Measurements from ENCODE around the gene GYPE.
"Not testable (repeated sequence)": the region's sequence is repeated elsewhere in the genome, so short reads cannot be mapped to it uniquely, and the experiment has no call there.

GYPE gene

DNA sequence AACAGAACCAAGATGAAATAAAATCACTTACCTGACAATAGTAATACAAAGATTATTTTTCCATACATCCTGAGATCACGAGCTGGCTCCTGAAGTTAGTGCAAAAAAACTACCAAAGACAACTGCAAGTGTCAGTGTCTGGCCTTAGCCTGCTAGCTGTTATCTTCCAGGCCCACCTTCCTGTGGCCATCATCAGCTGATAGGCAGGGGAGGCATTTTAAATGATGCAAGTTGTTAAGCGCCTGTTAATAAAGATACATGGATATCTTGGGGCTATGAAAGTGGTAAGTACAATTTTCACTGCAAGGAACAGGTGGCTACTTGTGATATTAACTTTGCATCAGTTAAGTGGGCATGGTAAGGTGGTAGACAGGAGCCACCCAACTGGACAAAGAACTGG lies at the start of gene GYPE:
Gene GYPE (minus strand): TSS at position 120 of the 400 bp plus-strand sequence. CDS start 52 bp downstream, at position 68.
- DNase-seq (ENCODE audit: low read depth in 2 of 2) = not testable (repeated sequence)

DNA sequence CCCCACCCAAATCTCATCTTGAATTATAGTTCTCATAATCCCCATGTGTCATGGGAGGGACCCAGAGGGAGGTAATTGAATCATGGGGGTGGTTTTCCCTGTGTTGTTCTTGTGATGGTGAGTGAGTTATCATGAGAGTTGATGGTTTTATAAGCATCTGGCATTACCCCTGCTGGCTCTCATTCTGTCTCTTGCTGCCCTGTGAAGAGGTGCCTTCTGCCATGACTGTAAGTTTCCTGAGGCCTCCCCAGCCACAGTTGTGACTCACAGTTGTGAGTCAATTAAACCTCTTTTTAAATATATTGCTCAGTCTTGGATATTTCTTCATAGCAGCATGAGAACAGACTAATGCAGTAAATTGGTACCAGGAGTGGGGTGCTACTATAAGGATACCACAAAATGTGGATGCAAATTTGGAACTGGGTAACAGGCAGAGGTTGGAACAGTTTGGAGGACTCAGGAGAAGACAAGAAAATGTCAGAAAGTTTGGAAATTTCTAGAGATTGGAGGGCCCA lies 46.2 kb upstream of the GYPE start:
- DNase-seq (ENCODE audit: low read depth in 2 of 2) = not testable (repeated sequence)

- DNase-seq (ENCODE audit: low read depth in 2 of 2) = not testable (repeated sequence)
These were observed 45.6 kb upstream of the GYPE start for GRCh38 chr4:143950967-143951366.

- DNase-seq (ENCODE audit: low read depth in 2 of 2) = not testable (repeated sequence)
These were observed 44.8 kb upstream of the GYPE start for GRCh38 chr4:143950185-143950584.

GRCh38 chr4:143947493-143947892 lies 42.1 kb upstream of the GYPE start:
- not testable (repeated sequence) for DNase-seq (ENCODE audit: low read depth in 2 of 2)

- DNase-seq (ENCODE audit: low read depth in 2 of 2) = not testable (repeated sequence)
These were observed 35.3 kb upstream of the GYPE start for GRCh38 chr4:143940708-143941107.

DNA sequence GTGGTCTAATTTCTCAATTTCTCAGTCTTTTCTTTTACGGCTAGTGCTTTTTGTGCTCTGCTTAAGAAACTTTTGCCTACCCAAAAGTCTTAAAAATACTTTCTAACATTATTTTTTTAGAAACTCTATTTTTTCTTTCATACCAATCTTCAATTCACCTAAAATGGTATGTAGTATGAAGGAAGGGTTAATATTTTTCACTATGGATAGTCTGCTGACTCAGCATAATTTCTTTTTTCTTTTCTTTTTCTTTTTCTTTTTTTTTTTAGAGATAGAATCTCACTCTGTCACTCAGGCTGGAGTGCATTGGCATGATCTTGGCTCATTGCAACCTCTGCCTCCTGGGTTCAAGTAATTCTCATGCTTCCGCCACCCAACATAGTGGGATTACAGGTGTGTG lies 34.2 kb upstream of the GYPE start:
- no peak for DNase-seq (ENCODE audit: low read depth in 2 of 2)

DNA sequence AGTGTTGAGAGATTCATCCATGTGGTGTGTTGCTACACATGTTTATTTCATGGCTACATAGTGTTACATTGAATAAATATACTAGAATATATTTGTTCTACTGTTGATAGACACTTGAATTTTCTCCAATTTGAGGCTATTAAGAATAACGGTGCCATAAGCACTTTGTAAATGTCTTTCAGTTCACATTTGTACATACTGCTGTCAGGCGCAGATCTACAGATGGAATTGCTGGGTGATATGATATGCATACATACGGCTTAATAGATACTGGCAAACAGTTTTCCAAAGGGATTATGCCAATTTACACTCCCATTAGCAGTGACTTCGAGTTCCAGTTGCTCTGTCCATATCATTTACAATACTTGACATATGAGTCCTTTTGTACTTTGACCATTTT lies 33.5 kb upstream of the GYPE start:
- not testable (repeated sequence) for DNase-seq (ENCODE audit: low read depth in 2 of 2)

GRCh38 chr4:143921181-143921580 lies 15.8 kb upstream of the GYPE start:
- no peak for DNase-seq (ENCODE audit: low read depth in 2 of 2)

DNA sequence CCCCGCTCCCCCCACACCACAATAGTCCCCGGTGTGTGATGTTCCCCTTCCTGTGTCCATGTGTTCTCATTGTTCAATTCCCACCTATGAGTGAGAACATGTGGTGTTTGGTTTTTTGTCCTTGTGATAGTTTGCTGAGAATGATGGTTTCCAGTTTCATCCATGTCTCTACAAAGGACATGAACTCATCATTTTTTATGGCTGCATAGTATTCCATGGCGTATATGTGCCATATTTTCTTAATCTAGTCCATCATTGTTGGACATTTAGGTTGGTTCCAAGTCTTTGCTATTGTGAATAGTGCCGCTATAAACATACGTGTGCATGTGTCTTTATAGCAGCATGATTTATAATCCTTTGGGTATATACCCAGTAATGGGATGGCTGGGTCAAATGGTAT lies 11.1 kb upstream of the GYPE start:
- not testable (repeated sequence) for DNase-seq (ENCODE audit: low read depth in 2 of 2)

GRCh38 chr4:143912478-143912877 lies 7.1 kb upstream of the GYPE start:
- DNase-seq (ENCODE audit: low read depth in 2 of 2) = not testable (repeated sequence)

DNA sequence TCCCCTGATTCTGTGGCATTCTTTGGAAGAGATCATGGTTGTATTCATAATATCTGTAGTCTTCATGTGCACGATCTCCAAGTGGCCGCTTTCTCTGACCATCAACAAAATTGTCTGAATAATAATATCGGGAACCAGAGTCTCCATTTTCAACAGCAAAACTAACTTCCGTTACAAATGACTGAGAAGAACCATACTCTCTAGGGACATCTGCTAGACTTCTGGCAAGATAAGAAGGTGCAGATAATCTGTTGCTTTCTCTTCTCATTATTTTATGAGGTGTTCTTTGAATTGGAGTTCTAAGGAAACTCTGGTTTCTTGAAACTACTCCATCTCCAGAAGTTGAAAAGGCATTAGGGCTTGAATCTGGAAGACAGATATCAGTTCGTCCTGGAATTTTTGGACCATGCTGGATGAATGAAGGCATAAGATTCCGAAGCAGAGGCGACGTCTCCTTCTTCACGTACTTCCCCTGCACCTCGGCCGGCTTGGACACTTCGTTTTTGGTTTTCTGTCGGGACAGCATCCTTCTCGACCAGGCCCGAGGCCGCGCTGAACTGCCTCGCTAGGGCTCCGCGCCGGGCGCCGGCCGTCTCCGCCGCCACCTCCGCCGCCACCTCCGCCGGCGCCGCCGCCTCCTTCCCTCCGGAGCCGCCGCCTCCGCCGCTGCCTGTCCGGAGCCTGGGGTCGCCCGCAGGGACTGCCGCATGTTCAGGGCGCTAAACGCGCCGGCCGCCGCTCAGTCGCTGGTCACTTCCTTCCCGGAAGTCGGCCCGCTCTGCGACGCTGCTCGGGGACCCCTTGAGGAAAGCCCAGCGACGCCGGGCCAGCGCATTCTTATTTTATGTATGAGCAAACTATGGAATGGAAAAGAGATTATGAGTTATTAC lies 6.4 kb upstream of the GYPE start:
- peak in 1 of 2 donors; percentile 32 for DNase-seq (ENCODE audit: low read depth in 2 of 2)

DNA sequence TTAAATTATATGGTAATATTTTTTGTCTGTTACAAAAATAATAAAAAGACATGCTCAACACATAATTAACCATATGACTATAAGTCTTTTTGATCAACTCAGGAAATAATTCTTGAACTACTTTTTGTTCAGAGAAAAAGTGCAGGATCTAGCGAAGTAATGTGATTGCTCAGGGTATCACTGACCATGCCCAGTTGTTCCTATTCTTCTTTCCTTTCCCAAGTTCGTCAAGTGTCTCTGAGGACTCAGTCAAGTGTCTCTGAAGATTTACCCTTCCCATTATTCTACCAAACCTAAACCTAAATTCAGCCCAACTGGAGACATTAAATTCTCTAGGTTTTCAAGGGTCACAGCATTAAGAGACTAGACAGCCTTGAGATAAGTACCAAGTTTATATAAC lies 5.5 kb upstream of the GYPE start:
- not testable (repeated sequence) for DNase-seq (ENCODE audit: low read depth in 2 of 2)

DNA sequence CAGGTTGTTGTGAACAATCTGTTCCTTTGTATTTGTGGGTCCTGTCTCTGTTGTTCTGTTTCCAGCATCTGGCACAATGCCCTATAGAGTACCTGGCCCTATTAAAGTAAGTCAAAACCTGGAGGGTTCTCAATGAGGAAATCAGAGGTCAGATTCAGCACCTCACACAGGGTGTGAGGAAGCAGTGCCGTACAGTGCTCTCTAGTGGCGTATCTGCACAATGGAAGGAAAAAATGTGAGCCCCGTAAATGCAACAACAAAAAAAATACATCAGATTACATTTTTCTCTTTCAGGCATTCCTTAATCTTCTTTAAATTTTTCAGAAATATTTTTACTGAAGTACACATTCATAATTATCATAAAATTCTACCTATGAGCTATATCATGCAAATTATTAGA lies 2.5 kb upstream of the GYPE start:
- not testable (repeated sequence) for DNase-seq (ENCODE audit: low read depth in 2 of 2)

GRCh38 chr4:143904431-143904830 lies 928 bp downstream of the GYPE start:
- DNase-seq (ENCODE audit: low read depth in 2 of 2) = not testable (repeated sequence)

- DNase-seq (ENCODE audit: low read depth in 2 of 2) = not testable (repeated sequence)
These were observed 15.0 kb downstream of the GYPE start for GRCh38 chr4:143890323-143890722.

- not testable (repeated sequence) for DNase-seq (ENCODE audit: low read depth in 2 of 2)
These were observed 17.2 kb downstream of the GYPE start for GRCh38 chr4:143888189-143888588.

GRCh38 chr4:143884965-143885364 lies 20.4 kb downstream of the GYPE start:
- DNase-seq (ENCODE audit: low read depth in 2 of 2) = not testable (repeated sequence)

GRCh38 chr4:143883529-143883928 lies 21.8 kb downstream of the GYPE start:
- DNase-seq (ENCODE audit: low read depth in 2 of 2) = no peak

GRCh38 chr4:143882892-143883291 lies 22.5 kb downstream of the GYPE start:
- no peak for DNase-seq (ENCODE audit: low read depth in 2 of 2)

DNA sequence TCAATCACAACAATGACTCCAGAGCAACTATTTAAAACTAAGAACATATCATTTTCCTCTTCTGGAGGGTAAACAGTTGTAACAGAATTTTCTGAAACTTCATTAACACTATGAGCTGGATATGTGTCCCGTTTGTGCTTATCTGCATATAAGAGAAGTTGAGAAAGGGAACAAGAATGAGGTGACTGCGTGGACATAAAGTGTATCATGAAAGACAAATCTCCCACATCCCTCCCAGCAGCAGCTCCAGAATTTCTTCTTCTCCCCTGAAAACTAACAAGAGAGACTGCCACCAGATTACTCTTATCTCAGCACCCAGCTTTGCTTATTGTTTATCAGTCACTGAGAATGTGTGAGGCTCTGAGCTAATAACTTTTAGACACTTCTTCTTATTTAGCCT lies 25.8 kb downstream of the GYPE start:
- DNase-seq (ENCODE audit: low read depth in 2 of 2) = not testable (repeated sequence)

- DNase-seq (ENCODE audit: low read depth in 2 of 2) = not testable (repeated sequence)
These were observed 30.0 kb downstream of the GYPE start for GRCh38 chr4:143875357-143875756.

All from stimulated activated CD4-positive, alpha-beta T cell treated with anti-CD3 and anti-CD28 coated beads, Interleukin-1b, Interleukin-23, amount 100 ng/mL, for 4 hours (primary cell).